Measurements from ENCODE around the gene MYB.

The MYB gene

GRCh38 chr6:135144673-135145062 lies 36.4 kb upstream of the MYB start:
- H4K20me1 ChIP-seq (ENCODE audit: insufficient read depth, low read length, poor library complexity, severe bottlenecking) = no peaks in the 10 kb centered on the region
- TF ChIP-seq, protein P1, sequence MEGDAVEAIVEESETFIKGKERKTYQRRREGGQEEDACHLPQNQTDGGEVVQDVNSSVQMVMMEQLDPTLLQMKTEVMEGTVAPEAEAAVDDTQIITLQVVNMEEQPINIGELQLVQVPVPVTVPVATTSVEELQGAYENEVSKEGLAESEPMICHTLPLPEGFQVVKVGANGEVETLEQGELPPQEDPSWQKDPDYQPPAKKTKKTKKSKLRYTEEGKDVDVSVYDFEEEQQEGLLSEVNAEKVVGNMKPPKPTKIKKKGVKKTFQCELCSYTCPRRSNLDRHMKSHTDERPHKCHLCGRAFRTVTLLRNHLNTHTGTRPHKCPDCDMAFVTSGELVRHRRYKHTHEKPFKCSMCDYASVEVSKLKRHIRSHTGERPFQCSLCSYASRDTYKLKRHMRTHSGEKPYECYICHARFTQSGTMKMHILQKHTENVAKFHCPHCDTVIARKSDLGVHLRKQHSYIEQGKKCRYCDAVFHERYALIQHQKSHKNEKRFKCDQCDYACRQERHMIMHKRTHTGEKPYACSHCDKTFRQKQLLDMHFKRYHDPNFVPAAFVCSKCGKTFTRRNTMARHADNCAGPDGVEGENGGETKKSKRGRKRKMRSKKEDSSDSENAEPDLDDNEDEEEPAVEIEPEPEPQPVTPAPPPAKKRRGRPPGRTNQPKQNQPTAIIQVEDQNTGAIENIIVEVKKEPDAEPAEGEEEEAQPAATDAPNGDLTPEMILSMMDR (conservative IDR thresholded peaks at IDR 0.05; ENCODE audit: low read length) = no peak
- no peak for TF ChIP-seq EZH2phosphoT487 (IDR thresholded peaks at IDR 0.05; ENCODE audit: borderline replicate concordance)
- H3K9me2 ChIP-seq (replicated peaks; ENCODE audit: low read depth, low read length) = no peaks in the 10 kb centered on the region
- H2AFZ ChIP-seq (ENCODE audit: low read length) = no peak overlapping the region
- no peaks in the 10 kb centered on the region for H3K9me3 ChIP-seq (ENCODE audit: insufficient read depth, low read depth, low read length)
- no peaks in the 10 kb centered on the region for H3K27me3 ChIP-seq (ENCODE audit: insufficient read depth, low read length, poor library complexity, severe bottlenecking)
- H3K4me3 ChIP-seq (ENCODE audit: low read length, poor library complexity, severe bottlenecking) = no peak overlapping the region
- peak overlapping the region; percentile 62 for H3K4me2 ChIP-seq (ENCODE audit: low read depth, low read length, poor library complexity, severe bottlenecking)
- peak overlapping the region; percentile 45 for H3K9ac ChIP-seq (ENCODE audit: low read depth, low read length, poor library complexity, severe bottlenecking)
- peaks cover 53% of the 10 kb centered on the region for H3K4me1 ChIP-seq (ENCODE audit: insufficient read depth, low read length, poor library complexity, severe bottlenecking)
- H3K36me3 ChIP-seq (ENCODE audit: insufficient read depth, low read length) = no peaks in the 10 kb centered on the region
- peaks cover 15% of the 10 kb centered on the region for H3K79me2 ChIP-seq (ENCODE audit: insufficient read depth, low read length)
- no peaks in the 10 kb centered on the region for H3F3A ChIP-seq (ENCODE audit: low read depth)

DNA sequence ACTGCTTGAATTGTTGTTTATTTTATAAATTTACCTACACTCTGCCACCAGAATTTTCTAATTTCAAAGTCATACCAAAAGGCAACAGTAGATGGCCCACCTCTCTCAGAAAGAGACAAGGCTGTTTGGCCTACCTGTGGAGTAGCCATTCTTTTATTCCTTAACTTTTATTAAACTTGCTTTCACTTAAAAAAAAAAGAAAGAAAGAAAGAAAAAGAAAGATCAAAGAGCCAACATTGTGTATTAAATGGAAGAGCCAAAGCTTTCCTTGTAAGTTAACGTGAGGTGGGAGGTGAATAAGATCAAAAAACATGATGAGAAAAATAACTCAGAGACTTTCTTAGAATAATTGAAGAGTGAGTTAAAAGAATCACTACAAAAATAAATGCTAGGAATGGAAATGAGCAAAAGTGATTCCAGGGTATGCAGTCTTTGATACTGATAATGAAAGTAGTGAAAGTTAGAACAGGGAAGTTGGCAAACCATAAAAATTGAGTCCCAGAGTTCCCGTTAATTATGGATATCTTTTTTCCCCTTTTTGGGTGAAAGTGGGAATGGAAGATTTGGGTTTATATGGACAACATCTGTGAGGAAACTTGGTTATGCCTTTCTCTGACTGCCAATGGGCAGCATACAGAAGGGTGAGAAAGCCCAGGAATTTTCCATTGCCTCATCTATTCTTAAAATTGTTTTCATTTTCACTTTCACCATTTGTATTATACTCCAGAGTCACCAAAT lies 35.9 kb upstream of the MYB start:
- H3K4me1 ChIP-seq (ENCODE audit: insufficient read depth, low read length, poor library complexity, severe bottlenecking) = peaks cover 56% of the 10 kb centered on the region
- peak overlapping the region; percentile 39; the same call in 1 of the 2 replicates for H2AFZ ChIP-seq (ENCODE audit: low read length)
- no peaks in the 10 kb centered on the region for H4K20me1 ChIP-seq (ENCODE audit: insufficient read depth, low read length, poor library complexity, severe bottlenecking)
- H3K4me2 ChIP-seq (ENCODE audit: low read depth, low read length, poor library complexity, severe bottlenecking) = peak overlapping the region; percentile 62
- peak overlapping the region; percentile 67 for H3K9ac ChIP-seq (ENCODE audit: low read depth, low read length, poor library complexity, severe bottlenecking)
- no peaks in the 10 kb centered on the region for H3K9me3 ChIP-seq (ENCODE audit: insufficient read depth, low read depth, low read length)
- no peaks in the 10 kb centered on the region for H3K9me2 ChIP-seq (replicated peaks; ENCODE audit: low read depth, low read length)
- TF ChIP-seq, protein P1 (conservative IDR thresholded peaks at IDR 0.05; ENCODE audit: low read length) = peak; percentile 92
- no peak for TF ChIP-seq EZH2phosphoT487 (IDR thresholded peaks at IDR 0.05; ENCODE audit: borderline replicate concordance)
- H3K79me2 ChIP-seq (ENCODE audit: insufficient read depth, low read length) = peaks cover 15% of the 10 kb centered on the region
- H3K27me3 ChIP-seq (ENCODE audit: insufficient read depth, low read length, poor library complexity, severe bottlenecking) = no peaks in the 10 kb centered on the region
- no peaks in the 10 kb centered on the region for H3F3A ChIP-seq (ENCODE audit: low read depth)
- H3K4me3 ChIP-seq (ENCODE audit: low read length, poor library complexity, severe bottlenecking) = peak overlapping the region; percentile 41
- no peaks in the 10 kb centered on the region for H3K36me3 ChIP-seq (ENCODE audit: insufficient read depth, low read length)

GRCh38 chr6:135146162-135146934 lies 34.8 kb upstream of the MYB start:
- H3K9ac ChIP-seq (ENCODE audit: low read depth, low read length, poor library complexity, severe bottlenecking) = peak overlapping the region; percentile 67
- H3K4me2 ChIP-seq (ENCODE audit: low read depth, low read length, poor library complexity, severe bottlenecking) = peak overlapping the region; percentile 62
- no peaks in the 10 kb centered on the region for H3K27me3 ChIP-seq (ENCODE audit: insufficient read depth, low read length, poor library complexity, severe bottlenecking)
- no peaks in the 10 kb centered on the region for H4K20me1 ChIP-seq (ENCODE audit: insufficient read depth, low read length, poor library complexity, severe bottlenecking)
- H3F3A ChIP-seq (ENCODE audit: low read depth) = no peaks in the 10 kb centered on the region
- H2AFZ ChIP-seq (ENCODE audit: low read length) = peak overlapping the region; percentile 10; the same call in 1 of the 2 replicates
- peak overlapping the region; percentile 41 for H3K4me3 ChIP-seq (ENCODE audit: low read length, poor library complexity, severe bottlenecking)
- no peaks in the 10 kb centered on the region for H3K36me3 ChIP-seq (ENCODE audit: insufficient read depth, low read length)
- H3K4me1 ChIP-seq (ENCODE audit: insufficient read depth, low read length, poor library complexity, severe bottlenecking) = peaks cover 56% of the 10 kb centered on the region
- TF ChIP-seq EZH2phosphoT487 (IDR thresholded peaks at IDR 0.05; ENCODE audit: borderline replicate concordance) = no peak
- TF ChIP-seq, protein P1 (conservative IDR thresholded peaks at IDR 0.05; ENCODE audit: low read length) = no peak
- H3K79me2 ChIP-seq (ENCODE audit: insufficient read depth, low read length) = peaks cover 15% of the 10 kb centered on the region
- H3K9me3 ChIP-seq (ENCODE audit: insufficient read depth, low read depth, low read length) = no peaks in the 10 kb centered on the region; the same call in 1 of the 2 replicates
- no peaks in the 10 kb centered on the region for H3K9me2 ChIP-seq (replicated peaks; ENCODE audit: low read depth, low read length)
